ENCODE data around the gene CALML6. TPM values are rescaled to one million over a fixed set of nuclear protein-coding genes. Genes with fewer than 3 reads are reported as not detected.

CALML6 gene
- total RNA-seq, 1 experiment from 2014 or later: 1.7 TPM

GRCh38 chr1:1957533-1957961, 42.5 kb downstream of the CALML6 start:
- no peaks in the 10 kb centered on the region for H3K79me1 ChIP-seq (ENCODE audit: insufficient read depth, low read depth, low read length, poor library complexity, severe bottlenecking)
- Mint-ChIP-seq H3K4me3 (no peak overlapping the region), H3K9me3 (peaks cover 4 to 6% of the 10 kb centered on the region in 2 experiments; a peak in 3 of 5 replicates), H3K36me3 (ENCODE audit: insufficient read depth in 1 of 3, low read depth in 3 of 3) (peaks cover 0 to 2% (median 1%) of the 10 kb centered on the region in 3 experiments; a peak in 1 of 7 replicates), H3K27ac (no peak overlapping the region), H3K27me3 (ENCODE audit: low read depth) (peaks cover 7% of the 10 kb centered on the region), H3K4me1 (peaks cover 32 to 37% of the 10 kb centered on the region in 2 experiments)
- H3K4me2 ChIP-seq (ENCODE audit: insufficient read depth, insufficient read length, low read length): no peak overlapping the region
- H3K27me3 ChIP-seq (ENCODE audit: insufficient read depth, low read length): no peaks in the 10 kb centered on the region
- no peak overlapping the region for H3T11ph ChIP-seq (ENCODE audit: low read length)
- H3K27ac ChIP-seq (ENCODE audit: insufficient read length, low read depth, low read length): no peak overlapping the region
- no peak for DNase-seq
- H4K8ac ChIP-seq (replicated peaks; ENCODE audit: insufficient read length, low read depth, low read length): no peak overlapping the region
- no peaks in the 10 kb centered on the region for H4K20me1 ChIP-seq (ENCODE audit: control insufficient read depth, insufficient read depth, insufficient read length)
- no peak overlapping the region for H3K23ac ChIP-seq (ENCODE audit: insufficient read length, low read depth, low read length)
- no peak overlapping the region for H3K18ac ChIP-seq (ENCODE audit: insufficient read length, low read depth, low read length)
- H3K79me2 ChIP-seq (ENCODE audit: insufficient read depth, low read length): no peaks in the 10 kb centered on the region
- H2BK15ac ChIP-seq (ENCODE audit: low read depth, low read length): no peak overlapping the region
- H2BK5ac ChIP-seq (ENCODE audit: insufficient read length, low read length): no peak overlapping the region
- no peak overlapping the region for H4K5ac ChIP-seq (ENCODE audit: insufficient read length, low read depth, low read length)
- no peaks in the 10 kb centered on the region for H3K23me2 ChIP-seq (ENCODE audit: insufficient read length, low read depth, low read length, poor library complexity, severe bottlenecking)
- H2BK120ac ChIP-seq (ENCODE audit: low read depth, low read length, poor library complexity, severe bottlenecking): no peak overlapping the region
- TF ChIP-seq CTCF (conservative IDR thresholded peaks at IDR 0.05): no peak
- no peak overlapping the region for H3K14ac ChIP-seq (ENCODE audit: insufficient read depth, low read length)
- H3K56ac ChIP-seq (ENCODE audit: insufficient read length, low read depth, low read length): no peak overlapping the region
- H4K91ac ChIP-seq (ENCODE audit: insufficient read length, low read depth, low read length): no peak overlapping the region
- no peak overlapping the region for H3K9ac ChIP-seq (ENCODE audit: extremely low read depth, insufficient read length, low read length)
- no peaks in the 10 kb centered on the region; the same call in 1 of the 2 replicates for H3K4me1 ChIP-seq (ENCODE audit: insufficient read depth, low read length)
- no peak overlapping the region for H3K4ac ChIP-seq (ENCODE audit: low read depth, low read length)
- H2BK20ac ChIP-seq (ENCODE audit: low read depth, low read length, poor library complexity, severe bottlenecking): no peak overlapping the region
- no peak overlapping the region for H2BK12ac ChIP-seq (ENCODE audit: insufficient read length, low read depth, low read length)
- no CpG with 5 or more reads among the region's 22 CpGs for WGBS (ENCODE audit: extremely low coverage, insufficient read length, low lambda C conversion rate)
- no peak overlapping the region for H2AFZ ChIP-seq (ENCODE audit: low read length)
- H3K9me3 ChIP-seq (ENCODE audit: control insufficient read depth, low read depth, low read length): no peaks in the 10 kb centered on the region
- H2AK5ac ChIP-seq (ENCODE audit: insufficient read length, low read length): no peak overlapping the region

Data from H9 (cell line).